Subcutaneous adipose tissue (tissue), 4 donors: ENCODE data around the gene NAV2. TPM values are rescaled to one million over a fixed set of nuclear protein-coding genes. Genes with fewer than 3 reads are reported as not detected.

Source experiments
- CTCF ChIP-seq: fragments of 450-650 bp; IDR thresholded peaks from one replicate; pipeline ENCODE4 v1.5.1; 2016; ENCODE audit warnings: low read depth, mild to moderate bottlenecking, control low read depth, antibody characterized with exemption, moderate library complexity
- total RNA-seq, 4 donors: library from RNA; depleted of rRNA; stranded (reverse); fragments of >200 nt; gene quantifications; one replicate each; pipeline ENCODE4 v1.1.0, GENCODE V29; 2016

The NAV2 gene
- total RNA-seq, 4 donors from 2014 or later = 13.6 to 31.5 (median 27.8) TPM

GRCh38 chr11:19697721-19698121 lies 14.9 kb upstream of the NAV2 start:
- TF ChIP-seq CTCF = no peak

- no peak for TF ChIP-seq CTCF
Observed at GRCh38 chr11:19698493-19699292, 13.9 kb upstream of the NAV2 start.

GRCh38 chr11:19701421-19701820 lies 11.2 kb upstream of the NAV2 start:
- TF ChIP-seq CTCF = no peak

GRCh38 chr11:19702620-19703019 lies 10.0 kb upstream of the NAV2 start:
- TF ChIP-seq CTCF = no peak

GRCh38 chr11:19703211-19703610 lies 9.4 kb upstream of the NAV2 start:
- TF ChIP-seq CTCF = no peak

GRCh38 chr11:19704213-19704612 lies 8.4 kb upstream of the NAV2 start:
- TF ChIP-seq CTCF = no peak

GRCh38 chr11:19705936-19706335 lies 6.7 kb upstream of the NAV2 start:
- no peak for TF ChIP-seq CTCF
